SK-N-SH treated with all-trans-retinoic acid at 6 μM for 48 hours (cell line): Measurements from ENCODE around the gene FAM186B.

Source experiments
- ATAC-seq: fragments of 200-7000 bp; cut with Tn5 transposase; 3 replicates; pipeline ENCODE4 v1.9.1; 2020; ENCODE audit warnings: mild to moderate bottlenecking, moderate library complexity
- ARNTL ChIP-seq: fragments of 450-650 bp; formaldehyde crosslinking; IDR thresholded peaks from 2 replicates; pipeline ENCODE4 v1.5.0; 2020; ENCODE audit warnings: low read depth, mild to moderate bottlenecking, moderate library complexity, borderline replicate concordance
- BACH2 ChIP-seq: fragments of 250-450 bp; sonication (Bioruptor Pico); IDR thresholded peaks from 2 replicates; pipeline ENCODE4 v1.9.0; 2021; ENCODE audit warnings: mild to moderate bottlenecking, borderline replicate concordance
- CREB5 ChIP-seq: fragments of 250-450 bp; sonication (Bioruptor Pico); IDR thresholded peaks from 2 replicates; pipeline ENCODE4 v1.5.1; 2020; ENCODE audit warnings: low read depth, mild to moderate bottlenecking, moderate library complexity
- CSDC2 ChIP-seq: fragments of 250-450 bp; sonication (Bioruptor Pico); IDR thresholded peaks from 2 replicates; pipeline ENCODE4 v1.5.0; 2020; ENCODE audit warnings: mild to moderate bottlenecking, moderate library complexity
- CSRNP3 ChIP-seq: fragments of 250-450 bp; sonication (Bioruptor Pico); IDR thresholded peaks from 2 replicates; pipeline ENCODE4 v1.5.1; 2021; ENCODE audit warnings: mild to moderate bottlenecking, moderate library complexity
- ESRRG ChIP-seq: fragments of 250-450 bp; sonication (Bioruptor Pico); IDR thresholded peaks from 2 replicates; pipeline ENCODE4 v1.6.1; 2021; ENCODE audit warnings: mild to moderate bottlenecking
- GLIS3 ChIP-seq: fragments of 250-450 bp; sonication (Bioruptor Pico); IDR thresholded peaks from 2 replicates; pipeline ENCODE4 v1.5.0; 2020; ENCODE audit warnings: mild to moderate bottlenecking, moderate library complexity
- ISL1 ChIP-seq: fragments of 250-450 bp; sonication (Bioruptor Pico); IDR thresholded peaks from 2 replicates; pipeline ENCODE4 v2.1.2; 2022; ENCODE audit warnings: mild to moderate bottlenecking, moderate library complexity
- OSR1 ChIP-seq: fragments of 250-450 bp; sonication (Bioruptor Pico); IDR thresholded peaks from 2 replicates; pipeline ENCODE4 v1.8.0; 2022; ENCODE audit warnings: moderate library complexity, mild to moderate bottlenecking, inconsistent platforms
- PATZ1 ChIP-seq: fragments of 250-450 bp; sonication (Bioruptor Pico); IDR thresholded peaks from 2 replicates; pipeline ENCODE4 v1.8.0; 2020; ENCODE audit warnings: mild to moderate bottlenecking, moderate library complexity, borderline replicate concordance
- POU6F1 ChIP-seq: fragments of 250-450 bp; sonication (Bioruptor Pico); IDR thresholded peaks from 2 replicates; pipeline ENCODE4 v1.8.0; 2021; ENCODE audit warnings: low read depth, mild to moderate bottlenecking, moderate library complexity, borderline replicate concordance
- PPARA ChIP-seq: fragments of 250-450 bp; sonication (Bioruptor Pico); IDR thresholded peaks from 2 replicates; pipeline ENCODE4 v1.5.0; 2020; ENCODE audit warnings: mild to moderate bottlenecking, borderline replicate concordance
- RARB ChIP-seq: fragments of 250-450 bp; sonication (Bioruptor Pico); IDR thresholded peaks from 2 replicates; pipeline ENCODE4 v1.8.0; 2021; ENCODE audit warnings: mild to moderate bottlenecking, moderate library complexity
- TCF4 ChIP-seq: fragments of 250-450 bp; sonication (Bioruptor Pico); IDR thresholded peaks from 2 replicates; pipeline ENCODE4 v1.8.0; 2021; ENCODE audit warnings: mild to moderate bottlenecking, moderate library complexity, borderline replicate concordance
- TSHZ2 ChIP-seq: fragments of 250-450 bp; sonication (Bioruptor Pico); IDR thresholded peaks from 2 replicates; pipeline ENCODE4 v1.5.0; 2020; ENCODE audit warnings: mild to moderate bottlenecking, moderate library complexity
- ZFP3 ChIP-seq: fragments of 250-450 bp; sonication (Bioruptor Pico); IDR thresholded peaks from 2 replicates; pipeline ENCODE4 v1.5.0; 2020; ENCODE audit warnings: mild to moderate bottlenecking, moderate library complexity
- ZFP30 ChIP-seq: fragments of 450-650 bp; formaldehyde crosslinking; IDR thresholded peaks from 2 replicates; pipeline ENCODE4 v1.5.0; 2022; ENCODE audit warnings: mild to moderate bottlenecking, moderate library complexity
- ZNF565 ChIP-seq: fragments of 450-650 bp; formaldehyde crosslinking; conservative IDR thresholded peaks from 2 replicates; pipeline ENCODE4 v1.5.0; 2020; ENCODE audit warnings: low read depth, mild to moderate bottlenecking, moderate library complexity
- ZNF70 ChIP-seq: fragments of 450-650 bp; formaldehyde crosslinking; IDR thresholded peaks from 2 replicates; pipeline ENCODE4 v1.5.0; 2020; ENCODE audit warnings: mild to moderate bottlenecking, moderate library complexity
- ZNF8 ChIP-seq: fragments of 450-650 bp; formaldehyde crosslinking; IDR thresholded peaks from 2 replicates; pipeline ENCODE4 v1.5.0; 2020; ENCODE audit warnings: mild to moderate bottlenecking, moderate library complexity

Gene FAM186B

GRCh38 chr12:49542592-49543160 lies 62.8 kb downstream of the FAM186B start:
- TF ChIP-seq ZNF565, result no peak
- no peak for TF ChIP-seq CSRNP3 (CRISPR knock-in tag)
- no peak for TF ChIP-seq BACH2
- no peak for TF ChIP-seq PATZ1 (CRISPR knock-in tag)
- TF ChIP-seq ARNTL (CRISPR knock-in tag), result no peak
- no peak for TF ChIP-seq RARB (CRISPR knock-in tag)
- no peak for TF ChIP-seq CREB5
- TF ChIP-seq GLIS3 (CRISPR knock-in tag), result no peak
- no peak for TF ChIP-seq ZNF70 (CRISPR knock-in tag)
- no peak for TF ChIP-seq ESRRG (CRISPR knock-in tag)
- no peak for TF ChIP-seq POU6F1 (CRISPR knock-in tag)
- no peak for TF ChIP-seq ZNF8 (CRISPR knock-in tag)
- TF ChIP-seq CSDC2 (CRISPR knock-in tag), result no peak
- no peak for TF ChIP-seq ZFP30
- no peak for TF ChIP-seq OSR1 (CRISPR knock-in tag)
- TF ChIP-seq ISL1 (CRISPR knock-in tag), result no peak
- no peak for TF ChIP-seq PPARA (CRISPR knock-in tag)
- TF ChIP-seq TCF4, result no peak

GRCh38 chr12:49541911-49542505 lies 63.4 kb downstream of the FAM186B start:
- no peak for ATAC-seq
- no peak for TF ChIP-seq CREB5
- TF ChIP-seq, all 23 proteins: peak for 0

More at GRCh38 chr12:49542592-49543160, 62.8 kb downstream of the FAM186B start:
- no peak for ATAC-seq

- no peak for ATAC-seq
- TF ChIP-seq ZNF70 (CRISPR knock-in tag), result no peak
- TF ChIP-seq ZFP3 (CRISPR knock-in tag), result no peak
- no peak for TF ChIP-seq CSDC2 (CRISPR knock-in tag)
- no peak for TF ChIP-seq CREB5
- no peak for TF ChIP-seq GLIS3 (CRISPR knock-in tag)
- no peak for TF ChIP-seq ARNTL (CRISPR knock-in tag)
- no peak for TF ChIP-seq OSR1 (CRISPR knock-in tag)
- TF ChIP-seq TSHZ2, result no peak
- TF ChIP-seq POU6F1 (CRISPR knock-in tag), result no peak
- TF ChIP-seq ISL1 (CRISPR knock-in tag), result no peak
- no peak for TF ChIP-seq RARB (CRISPR knock-in tag)
- no peak for TF ChIP-seq TCF4
- no peak for TF ChIP-seq ZNF565
- TF ChIP-seq ZNF8 (CRISPR knock-in tag), result no peak
- TF ChIP-seq ZFP30, result no peak
Measured at GRCh38 chr12:49541140-49541861, 64.1 kb downstream of the FAM186B start.
